Cardiac fibroblast (primary cell): ENCODE data around the gene RFX7.
A peak's percentile ranks its signal among the peaks of the same experiment; 100 is the strongest.
"Not testable (repeated sequence)": the region's sequence is repeated elsewhere in the genome, so short reads cannot be mapped to it uniquely, and the experiment has no call there.

Experiments
- DNase-seq, 2 donors: peaks; one replicate each; pipeline versions ENCODE4 v3.0.0 to v3.0.0-alpha.2; 2010; ENCODE audit warnings: low read depth in 2 of 2
- H3K4me3 ChIP-seq, 2 donors: replicated peaks in 1 of 2; 1 replicate in 1 of 2; 2 replicates in 1 of 2; pipeline ENCODE4 v1.5.1; 2011; ENCODE audit warnings: low read depth in 2 of 2, low read length in 2 of 2, mild to moderate bottlenecking in 2 of 2, moderate library complexity in 1 of 2
- TF ChIP-seq, protein P1 (sequence below): IDR thresholded peaks from one replicate; pipeline ENCODE4 v1.5.1; 2011; ENCODE audit warnings: low read depth, mild to moderate bottlenecking, low read length, inconsistent platforms

RFX7 gene

DNA sequence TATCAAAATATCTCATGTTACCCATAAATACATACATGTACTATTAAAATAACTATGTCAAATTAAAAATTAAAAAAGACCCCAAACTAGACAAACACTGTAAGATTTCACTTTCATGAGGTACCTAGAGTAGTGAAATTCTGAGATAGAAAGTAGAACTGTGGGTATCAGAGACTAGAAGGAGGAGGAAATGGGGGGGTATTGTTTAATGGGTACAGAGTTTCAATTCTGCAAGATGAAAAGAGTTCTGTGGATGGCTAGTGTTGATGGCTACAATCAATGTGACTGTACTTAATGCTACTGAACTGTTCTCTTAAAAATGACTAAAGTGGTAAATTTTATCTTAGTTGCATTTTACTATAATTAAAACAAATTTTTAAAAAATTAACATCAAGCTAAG is 36.6 kb downstream of the RFX7 start:
- TF ChIP-seq, protein P1, sequence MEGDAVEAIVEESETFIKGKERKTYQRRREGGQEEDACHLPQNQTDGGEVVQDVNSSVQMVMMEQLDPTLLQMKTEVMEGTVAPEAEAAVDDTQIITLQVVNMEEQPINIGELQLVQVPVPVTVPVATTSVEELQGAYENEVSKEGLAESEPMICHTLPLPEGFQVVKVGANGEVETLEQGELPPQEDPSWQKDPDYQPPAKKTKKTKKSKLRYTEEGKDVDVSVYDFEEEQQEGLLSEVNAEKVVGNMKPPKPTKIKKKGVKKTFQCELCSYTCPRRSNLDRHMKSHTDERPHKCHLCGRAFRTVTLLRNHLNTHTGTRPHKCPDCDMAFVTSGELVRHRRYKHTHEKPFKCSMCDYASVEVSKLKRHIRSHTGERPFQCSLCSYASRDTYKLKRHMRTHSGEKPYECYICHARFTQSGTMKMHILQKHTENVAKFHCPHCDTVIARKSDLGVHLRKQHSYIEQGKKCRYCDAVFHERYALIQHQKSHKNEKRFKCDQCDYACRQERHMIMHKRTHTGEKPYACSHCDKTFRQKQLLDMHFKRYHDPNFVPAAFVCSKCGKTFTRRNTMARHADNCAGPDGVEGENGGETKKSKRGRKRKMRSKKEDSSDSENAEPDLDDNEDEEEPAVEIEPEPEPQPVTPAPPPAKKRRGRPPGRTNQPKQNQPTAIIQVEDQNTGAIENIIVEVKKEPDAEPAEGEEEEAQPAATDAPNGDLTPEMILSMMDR: no peak
- no peak overlapping the region for H3K4me3 ChIP-seq
- DNase-seq: no peak

DNA sequence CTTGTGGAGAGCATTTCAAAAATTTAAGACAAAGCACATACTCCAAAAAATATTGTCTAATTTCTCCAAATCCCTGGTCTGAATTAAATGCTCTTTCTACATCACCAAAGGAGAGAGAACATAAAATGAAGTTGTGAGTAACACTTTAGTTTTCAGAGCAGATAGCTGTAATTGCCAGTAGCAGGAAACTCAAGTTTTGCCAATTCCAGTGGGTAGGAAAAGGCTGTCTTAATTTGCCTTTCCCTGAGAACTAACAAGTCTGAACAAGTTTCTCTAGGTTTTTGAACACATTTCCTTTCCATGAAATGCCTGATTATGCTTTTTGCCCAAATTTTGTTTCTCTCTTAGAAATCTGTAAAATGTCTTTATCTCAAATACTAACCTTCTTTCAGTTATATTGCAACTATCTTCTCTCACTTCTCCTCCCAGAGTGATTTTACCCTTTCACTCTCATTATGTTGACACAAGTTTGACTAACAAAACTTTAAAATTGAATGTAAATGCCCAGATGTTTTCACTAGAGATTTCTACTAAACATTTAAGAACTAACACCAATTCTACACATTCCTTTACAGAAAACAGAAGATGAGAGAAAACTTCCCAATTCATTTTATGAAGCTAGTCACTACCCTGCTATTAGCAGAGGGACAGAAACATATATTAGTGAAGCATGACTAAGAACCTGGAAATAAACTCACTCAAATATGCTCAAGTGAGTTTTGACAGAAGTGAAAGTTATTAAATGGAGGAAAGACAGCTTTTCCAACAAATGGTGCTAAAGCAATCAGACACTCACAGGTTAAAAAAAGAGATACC is 38.4 kb downstream of the RFX7 start:
- no peak overlapping the region for H3K4me3 ChIP-seq
- DNase-seq: peak; percentile 20 to 40
- TF ChIP-seq, protein P1: no peak

DNA sequence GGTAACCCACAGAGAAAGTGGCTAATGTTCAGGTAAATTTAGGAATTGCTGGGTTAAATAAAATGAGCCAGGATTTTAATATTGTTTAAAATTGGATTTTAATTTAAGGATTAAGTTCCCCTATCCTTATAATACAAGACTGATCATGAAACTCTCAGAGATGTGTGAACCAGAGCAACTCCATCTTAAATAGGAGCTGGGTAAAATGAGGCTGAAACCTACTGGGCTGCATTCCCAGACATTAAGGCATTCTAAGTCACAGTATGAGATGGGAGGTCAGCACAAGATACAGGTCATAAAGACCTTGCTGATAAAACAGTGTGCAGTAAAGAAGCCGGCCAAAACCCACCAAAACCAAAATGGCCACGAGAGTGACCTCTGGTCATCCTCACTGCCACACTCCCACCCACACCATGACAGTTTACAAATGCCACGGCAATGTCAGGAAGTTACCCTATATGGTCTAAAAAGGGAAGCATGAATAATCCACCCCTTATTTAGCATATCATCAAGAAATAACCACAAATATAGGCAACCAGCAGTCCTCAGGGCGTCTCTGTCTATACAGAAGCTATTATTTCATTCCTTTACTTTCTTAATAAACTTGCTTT is 40.3 kb downstream of the RFX7 start:
- not testable (repeated sequence) for H3K4me3 ChIP-seq, DNase-seq

DNA sequence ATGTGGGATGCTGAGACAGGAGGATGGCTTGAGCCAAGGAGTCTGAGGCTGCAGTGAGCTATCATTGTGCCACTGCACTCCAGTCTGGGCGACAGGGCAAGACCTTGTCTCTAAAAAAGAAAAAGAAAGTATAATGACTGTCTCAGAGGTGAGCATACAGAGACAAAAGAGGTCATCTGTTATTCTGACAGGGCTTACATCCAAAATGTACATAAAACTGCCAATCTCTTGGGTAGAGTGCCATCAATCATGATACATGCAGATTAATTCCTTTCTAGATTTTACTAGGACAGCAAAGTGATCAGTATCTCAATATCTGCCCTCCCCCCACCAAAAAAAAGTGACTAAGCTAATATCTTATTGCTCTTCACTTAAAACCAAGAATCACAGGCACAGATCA is 41.0 kb downstream of the RFX7 start:
- H3K4me3 ChIP-seq: no peak overlapping the region
- no peak for DNase-seq
- TF ChIP-seq, protein P1: no peak

DNA sequence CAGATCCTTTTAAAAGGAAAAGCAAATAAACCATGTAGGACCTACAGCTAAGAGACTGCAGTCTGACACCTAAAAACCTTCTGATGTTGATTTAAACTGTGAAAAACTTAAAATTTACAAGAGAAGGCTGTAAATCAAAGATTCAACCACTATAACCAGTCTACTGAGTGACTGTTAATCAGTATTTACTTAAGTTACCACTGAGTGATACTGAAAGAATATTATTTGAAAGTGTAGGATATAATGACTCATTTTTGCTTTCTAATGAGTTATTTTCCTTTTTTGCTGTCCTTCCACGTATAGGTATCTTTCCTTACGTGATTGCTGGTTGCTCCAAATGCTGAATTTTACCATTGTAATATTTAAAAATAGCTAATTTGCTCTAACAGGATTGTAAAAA is 44.6 kb downstream of the RFX7 start:
- DNase-seq: no peak

DNA sequence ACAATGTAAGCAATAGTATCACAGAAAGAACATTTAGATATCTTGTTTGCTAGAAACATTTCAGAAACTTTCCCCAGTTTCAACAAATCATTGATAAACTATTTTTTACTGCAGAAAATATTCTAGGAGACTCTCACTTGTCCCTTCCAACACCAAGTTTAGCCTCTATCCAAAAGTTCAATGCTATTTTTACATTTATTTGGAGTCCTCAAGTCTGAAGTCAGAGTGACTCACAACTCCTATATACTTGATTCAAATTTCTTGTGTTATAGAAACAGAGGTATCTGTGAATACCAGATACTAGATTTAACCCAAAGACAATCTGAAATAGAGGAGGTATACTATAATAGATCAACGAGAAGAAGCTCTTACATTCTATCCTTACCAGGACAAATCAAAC is 49.6 kb downstream of the RFX7 start:
- no peak overlapping the region for H3K4me3 ChIP-seq
- TF ChIP-seq, protein P1: no peak
- no peak for DNase-seq

More for the DNA sequence above, 44.6 kb downstream of the RFX7 start:
- TF ChIP-seq, protein P1: no peak
- no peak overlapping the region for H3K4me3 ChIP-seq

DNA sequence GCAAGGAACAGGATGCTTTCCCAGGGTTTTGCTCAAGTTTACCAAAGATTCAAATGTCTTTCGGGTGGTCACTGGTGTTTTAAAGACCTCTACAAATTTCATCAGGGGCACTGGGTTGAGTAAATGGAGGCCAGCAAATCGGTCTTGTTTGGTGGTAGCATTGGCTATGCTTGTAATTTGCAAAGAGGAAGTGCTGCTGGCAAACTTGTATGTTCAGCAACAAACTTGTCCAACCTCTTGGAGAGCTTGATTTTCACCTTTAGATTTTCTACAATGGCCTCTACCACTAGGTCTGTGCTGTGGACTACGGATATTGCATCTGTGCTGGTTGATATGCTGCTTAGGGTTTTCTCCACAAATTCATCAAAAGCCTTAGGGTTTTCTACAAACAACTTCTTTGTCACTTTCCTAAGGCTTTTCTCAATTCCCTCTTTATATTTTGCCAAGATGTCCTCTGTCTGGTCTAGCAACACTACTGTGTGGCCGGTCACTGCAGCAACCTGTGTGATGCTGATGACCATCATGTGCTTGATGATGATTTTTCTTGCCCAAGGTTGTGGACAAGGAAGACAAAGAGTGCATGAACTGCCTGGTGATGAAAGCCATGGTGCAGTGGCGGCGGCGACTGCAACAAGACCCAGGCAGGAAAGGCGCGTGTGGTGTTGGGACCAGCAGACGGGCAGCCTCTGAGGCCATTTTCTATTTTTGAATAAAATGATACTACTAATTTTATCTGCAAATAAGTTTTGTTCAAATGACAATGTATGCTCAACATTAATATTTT is 50.8 kb downstream of the RFX7 start:
- TF ChIP-seq, protein P1: no peak
- no peak for DNase-seq
- H3K4me3 ChIP-seq: no peak overlapping the region
